Peyer's patch (tissue), 4 donors: ENCODE data around the gene ADGRD1.

ENCODE experiments used
- POLR2A ChIP-seq, 2 donors: fragments of 450-650 bp; IDR thresholded peaks; one replicate each; pipeline ENCODE4 v1.5.1; 2017; ENCODE audit warnings: antibody characterized with exemption in 2 of 2, mild to moderate bottlenecking in 2 of 2, moderate library complexity in 2 of 2
- TF ChIP-seq, protein P1 (sequence below), 6 experiments: fragments of 450-650 bp in 4 of 6; fragments of 200-600 bp in 2 of 6; sonication (generic) in 1 of 6; IDR thresholded peaks; one replicate each; pipeline ENCODE4 v1.5.1; 2017 to 2019; ENCODE audit warnings: antibody characterized with exemption in 6 of 6, mild to moderate bottlenecking in 3 of 6, moderate library complexity in 1 of 6

GRCh38 chr12:131114271-131114670 lies 160.6 kb downstream of the ADGRD1 start:
- TF ChIP-seq, protein P1, sequence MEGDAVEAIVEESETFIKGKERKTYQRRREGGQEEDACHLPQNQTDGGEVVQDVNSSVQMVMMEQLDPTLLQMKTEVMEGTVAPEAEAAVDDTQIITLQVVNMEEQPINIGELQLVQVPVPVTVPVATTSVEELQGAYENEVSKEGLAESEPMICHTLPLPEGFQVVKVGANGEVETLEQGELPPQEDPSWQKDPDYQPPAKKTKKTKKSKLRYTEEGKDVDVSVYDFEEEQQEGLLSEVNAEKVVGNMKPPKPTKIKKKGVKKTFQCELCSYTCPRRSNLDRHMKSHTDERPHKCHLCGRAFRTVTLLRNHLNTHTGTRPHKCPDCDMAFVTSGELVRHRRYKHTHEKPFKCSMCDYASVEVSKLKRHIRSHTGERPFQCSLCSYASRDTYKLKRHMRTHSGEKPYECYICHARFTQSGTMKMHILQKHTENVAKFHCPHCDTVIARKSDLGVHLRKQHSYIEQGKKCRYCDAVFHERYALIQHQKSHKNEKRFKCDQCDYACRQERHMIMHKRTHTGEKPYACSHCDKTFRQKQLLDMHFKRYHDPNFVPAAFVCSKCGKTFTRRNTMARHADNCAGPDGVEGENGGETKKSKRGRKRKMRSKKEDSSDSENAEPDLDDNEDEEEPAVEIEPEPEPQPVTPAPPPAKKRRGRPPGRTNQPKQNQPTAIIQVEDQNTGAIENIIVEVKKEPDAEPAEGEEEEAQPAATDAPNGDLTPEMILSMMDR (IDR thresholded peaks at IDR 0.05): no peak
- TF ChIP-seq POLR2A (IDR thresholded peaks at IDR 0.05): no peak
